ENCODE measurements around the gene CHRNB4.

The CHRNB4 gene

GRCh38 chr15:78634210-78635145, 6.5 kb downstream of the CHRNB4 start:
- Mint-ChIP-seq H3K9me3 (peaks cover 6% of the 10 kb centered on the region), H3K4me3 (no peak overlapping the region), H3K4me1 (peaks cover 5% of the 10 kb centered on the region), H3K36me3 (ENCODE audit: low read depth) (peaks cover 31% of the 10 kb centered on the region), H3K27me3 (ENCODE audit: low read depth) (peaks cover 8% of the 10 kb centered on the region), H3K27ac (no peak overlapping the region)
- TF ChIP-seq CTCF (IDR thresholded peaks at IDR 0.05; ENCODE audit: unreplicated experiment in 3 of 3), result no peak

- TF ChIP-seq CTCF (IDR thresholded peaks at IDR 0.05; ENCODE audit: unreplicated experiment in 3 of 3), result no peak
- no peak overlapping the region for H3K27ac Mint-ChIP-seq
- H3K4me1 Mint-ChIP-seq, result no peaks in the 10 kb centered on the region
- peaks cover 8% of the 10 kb centered on the region for H3K9me3 Mint-ChIP-seq
- no peak overlapping the region for H3K4me3 Mint-ChIP-seq
- peaks cover 18% of the 10 kb centered on the region for H3K27me3 Mint-ChIP-seq (ENCODE audit: low read depth)
- peaks cover 36% of the 10 kb centered on the region for H3K36me3 Mint-ChIP-seq (ENCODE audit: low read depth)
Measured at GRCh38 chr15:78633348-78633747, 7.7 kb downstream of the CHRNB4 start.

GRCh38 chr15:78630886-78631633, 9.9 kb downstream of the CHRNB4 start:
- H3K27ac Mint-ChIP-seq, result no peak overlapping the region
- no peaks in the 10 kb centered on the region for H3K4me1 Mint-ChIP-seq
- no peak overlapping the region for H3K4me3 Mint-ChIP-seq
- H3K27me3 Mint-ChIP-seq (ENCODE audit: low read depth), result peaks cover 37% of the 10 kb centered on the region
- H3K36me3 Mint-ChIP-seq (ENCODE audit: low read depth), result peaks cover 36% of the 10 kb centered on the region
- no peak for TF ChIP-seq CTCF (IDR thresholded peaks at IDR 0.05; ENCODE audit: unreplicated experiment in 3 of 3)
- peaks cover 8% of the 10 kb centered on the region for H3K9me3 Mint-ChIP-seq

- Mint-ChIP-seq H3K4me3 (no peak overlapping the region), H3K9me3 (peaks cover 8% of the 10 kb centered on the region), H3K27ac (no peak overlapping the region), H3K4me1 (no peaks in the 10 kb centered on the region), H3K36me3 (ENCODE audit: low read depth) (peaks cover 36% of the 10 kb centered on the region), H3K27me3 (ENCODE audit: low read depth) (peaks cover 44% of the 10 kb centered on the region)
- no peak for TF ChIP-seq CTCF (IDR thresholded peaks at IDR 0.05; ENCODE audit: unreplicated experiment in 3 of 3)
Measured at GRCh38 chr15:78629716-78630065, 11.3 kb downstream of the CHRNB4 start.

GRCh38 chr15:78629031-78629715, 11.8 kb downstream of the CHRNB4 start:
- Mint-ChIP-seq H3K4me3 (no peak overlapping the region), H3K27ac (no peak overlapping the region), H3K9me3 (peaks cover 8% of the 10 kb centered on the region), H3K4me1 (no peaks in the 10 kb centered on the region), H3K36me3 (ENCODE audit: low read depth) (peaks cover 36% of the 10 kb centered on the region), H3K27me3 (ENCODE audit: low read depth) (peaks cover 49% of the 10 kb centered on the region)
- no peak for TF ChIP-seq CTCF (IDR thresholded peaks at IDR 0.05; ENCODE audit: unreplicated experiment in 3 of 3)

Data from nephron (organoid).